ENCODE measurements around the gene UPK1A. TPM values are rescaled to one million over a fixed set of nuclear protein-coding genes. Genes with fewer than 3 reads are reported as not detected.

The UPK1A gene
- total and polyA plus RNA-seq, 2 donors (not counting 1 experiment from before 2014, with no cell fraction given): 0.16 TPM; not detected in 1

- no peaks in the 10 kb centered on the region for H3K27me3 ChIP-seq (replicated peaks in 1 of 4; ENCODE audit: control extremely low read depth in 1 of 4, control insufficient read depth in 3 of 4, insufficient read depth in 4 of 4, low read length in 3 of 4)
- DNase-seq (no peak), ATAC-seq (ENCODE audit: low read depth) (no peak)
- H3K27ac ChIP-seq (ENCODE audit: low read length in 2 of 2): no peak overlapping the region
- Mint-ChIP-seq H3K27me3 (no peaks in the 10 kb centered on the region), H3K4me1 (peaks cover 7% of the 10 kb centered on the region), H3K4me3 (no peak overlapping the region), H3K27ac (no peak overlapping the region), H3K9me3 (ENCODE audit: insufficient read depth) (no peaks in the 10 kb centered on the region)
- peaks cover 2% of the 10 kb centered on the region in 2 donors for H3K4me1 ChIP-seq (ENCODE audit: control insufficient read depth in 2 of 2, insufficient read depth in 2 of 2, low read length in 2 of 2)
- peaks cover 41% of the 10 kb centered on the region for H3K79me2 ChIP-seq (ENCODE audit: control insufficient read depth, insufficient read depth, low read length)
- H3K4me3 ChIP-seq (ENCODE audit: control extremely low read depth in 1 of 5, extremely low read depth in 1 of 5, insufficient read depth in 1 of 5, low read depth in 2 of 5, low read length in 4 of 5): no peak overlapping the region
- H3K9ac ChIP-seq (ENCODE audit: low read length): no peak overlapping the region
- peaks cover 9 to 71% of the 10 kb centered on the region in 2 experiments for H3K36me3 ChIP-seq (replicated peaks in 1 of 2; ENCODE audit: control extremely low read depth in 1 of 2, control insufficient read depth in 1 of 2, extremely low read depth in 1 of 2, insufficient read depth in 2 of 2, low read length in 1 of 2)
- no peak overlapping the region for H2AFZ ChIP-seq (ENCODE audit: insufficient read depth, low read depth, low read length, poor library complexity, severe bottlenecking)
- H3K9me3 ChIP-seq (ENCODE audit: control extremely low read depth in 1 of 3, control insufficient read depth in 2 of 3, insufficient read depth in 1 of 3, low read length in 2 of 3): no peaks in the 10 kb centered on the region
- intact Hi-C loops (cut with micrococcal nuclease): no loop called here
- TF ChIP-seq, protein P1, sequence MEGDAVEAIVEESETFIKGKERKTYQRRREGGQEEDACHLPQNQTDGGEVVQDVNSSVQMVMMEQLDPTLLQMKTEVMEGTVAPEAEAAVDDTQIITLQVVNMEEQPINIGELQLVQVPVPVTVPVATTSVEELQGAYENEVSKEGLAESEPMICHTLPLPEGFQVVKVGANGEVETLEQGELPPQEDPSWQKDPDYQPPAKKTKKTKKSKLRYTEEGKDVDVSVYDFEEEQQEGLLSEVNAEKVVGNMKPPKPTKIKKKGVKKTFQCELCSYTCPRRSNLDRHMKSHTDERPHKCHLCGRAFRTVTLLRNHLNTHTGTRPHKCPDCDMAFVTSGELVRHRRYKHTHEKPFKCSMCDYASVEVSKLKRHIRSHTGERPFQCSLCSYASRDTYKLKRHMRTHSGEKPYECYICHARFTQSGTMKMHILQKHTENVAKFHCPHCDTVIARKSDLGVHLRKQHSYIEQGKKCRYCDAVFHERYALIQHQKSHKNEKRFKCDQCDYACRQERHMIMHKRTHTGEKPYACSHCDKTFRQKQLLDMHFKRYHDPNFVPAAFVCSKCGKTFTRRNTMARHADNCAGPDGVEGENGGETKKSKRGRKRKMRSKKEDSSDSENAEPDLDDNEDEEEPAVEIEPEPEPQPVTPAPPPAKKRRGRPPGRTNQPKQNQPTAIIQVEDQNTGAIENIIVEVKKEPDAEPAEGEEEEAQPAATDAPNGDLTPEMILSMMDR (IDR thresholded peaks at IDR 0.05): no peak
- TF ChIP-seq EZH2 (IDR thresholded peaks at IDR 0.05; ENCODE audit: borderline replicate concordance, insufficient read depth, low read depth, low read length, poor library complexity, severe bottlenecking): no peak
- 100% methylated on average over 4 of the region's 4 CpGs for WGBS (ENCODE audit: insufficient coverage)
- H3K4me2 ChIP-seq (replicated peaks; ENCODE audit: low read depth, low read length, poor library complexity, severe bottlenecking): no peak overlapping the region
- ChIA-PET CTCF (interaction anchor here (0.6 kb wide), 1 partner anchor 19 kb away, joined by 3 read pairs; no protein-coding TSS in a partner anchor), POLR2A (interaction anchor here (0.8 kb wide), 1 partner anchor 11 kb away, joined by 4 read pairs; no protein-coding TSS in a partner anchor)
- H4K20me1 ChIP-seq (ENCODE audit: control insufficient read depth, insufficient read depth, low read length, poor library complexity, severe bottlenecking): peaks cover 5% of the 10 kb centered on the region
Measured at GRCh38 chr19:35655600-35655999, 10.7 kb upstream of the UPK1A start.

GRCh38 chr19:35656700-35657099, 9.6 kb upstream of the UPK1A start:
- Histone ChIP-seq H2AFZ (ENCODE audit: insufficient read depth, low read depth, low read length, poor library complexity, severe bottlenecking) (no peak overlapping the region), H4K20me1 (ENCODE audit: control insufficient read depth, insufficient read depth, low read length, poor library complexity, severe bottlenecking) (no peaks in the 10 kb centered on the region), H3K9ac (ENCODE audit: low read length) (no peak overlapping the region), H3K27me3 (replicated peaks in 1 of 4; ENCODE audit: control extremely low read depth in 1 of 4, control insufficient read depth in 3 of 4, insufficient read depth in 4 of 4, low read length in 3 of 4) (no peaks in the 10 kb centered on the region), H3K4me3 (ENCODE audit: control extremely low read depth in 1 of 5, extremely low read depth in 1 of 5, insufficient read depth in 1 of 5, low read depth in 2 of 5, low read length in 4 of 5) (no peak overlapping the region), H3K27ac (ENCODE audit: low read length in 2 of 2) (no peak overlapping the region), H3K4me1 (ENCODE audit: control insufficient read depth in 2 of 2, insufficient read depth in 2 of 2, low read length in 2 of 2) (no peaks in the 10 kb centered on the region), H3K79me2 (ENCODE audit: control insufficient read depth, insufficient read depth, low read length) (peaks cover 32% of the 10 kb centered on the region), H3K9me3 (ENCODE audit: control extremely low read depth in 1 of 3, control insufficient read depth in 2 of 3, insufficient read depth in 1 of 3, low read length in 2 of 3) (no peaks in the 10 kb centered on the region), H3K36me3 (replicated peaks in 1 of 2; ENCODE audit: control extremely low read depth in 1 of 2, control insufficient read depth in 1 of 2, extremely low read depth in 1 of 2, insufficient read depth in 2 of 2, low read length in 1 of 2) (peaks cover 8 to 68% of the 10 kb centered on the region in 2 experiments), H3K4me2 (replicated peaks; ENCODE audit: low read depth, low read length, poor library complexity, severe bottlenecking) (no peak overlapping the region)
- H3K27me3 Mint-ChIP-seq: no peaks in the 10 kb centered on the region
- no peak for DNase-seq
- no peak for TF ChIP-seq EZH2 (IDR thresholded peaks at IDR 0.05; ENCODE audit: borderline replicate concordance, insufficient read depth, low read depth, low read length, poor library complexity, severe bottlenecking)
- TF ChIP-seq, protein P1 (IDR thresholded peaks at IDR 0.05): no peak
- CTCF ChIA-PET: no interaction called here
- no peak overlapping the region for H3K4me3 Mint-ChIP-seq
- ATAC-seq (ENCODE audit: low read depth): no peak
- intact Hi-C loops (cut with micrococcal nuclease): no loop called here
- WGBS (ENCODE audit: insufficient coverage): no CpG with 5 or more reads among the region's 6 CpGs
- H3K27ac Mint-ChIP-seq: no peak overlapping the region
- no peaks in the 10 kb centered on the region for H3K4me1 Mint-ChIP-seq
- POLR2A ChIA-PET: no interaction called here
- no peaks in the 10 kb centered on the region for H3K9me3 Mint-ChIP-seq (ENCODE audit: insufficient read depth)

All from B cell (primary cell).